ENCODE results near the gene IRX4.

The IRX4 gene

GRCh38 chr5:1897816-1898450 is 15.2 kb upstream of the IRX4 start:
- POLR2A ChIA-PET: no interaction called here
- TF ChIP-seq LEF1 (IDR thresholded peaks at IDR 0.05; ENCODE audit: borderline replicate concordance) (no peak), CTBP1 (IDR thresholded peaks at IDR 0.05; ENCODE audit: borderline replicate concordance) (no peak), SP1 (IDR thresholded peaks at IDR 0.05) (no peak), BHLHE40 (IDR thresholded peaks at IDR 0.05; ENCODE audit: borderline replicate concordance) (no peak), ARNT (IDR thresholded peaks at IDR 0.05) (no peak), PKNOX1 (IDR thresholded peaks at IDR 0.05) (no peak), NFRKB (IDR thresholded peaks at IDR 0.05) (no peak), FOXA1 (IDR thresholded peaks at IDR 0.05) (no peak), FOXK2 (IDR thresholded peaks at IDR 0.05) (no peak), L3MBTL2 (conservative IDR thresholded peaks at IDR 0.05) (no peak), SUZ12 (IDR thresholded peaks at IDR 0.05) (no peak), HDGF (IDR thresholded peaks at IDR 0.05; ENCODE audit: borderline replicate concordance) (no peak), TARDBP (IDR thresholded peaks at IDR 0.05) (no peak), FOXM1 (IDR thresholded peaks at IDR 0.05; ENCODE audit: borderline replicate concordance) (no peak), ZNF384 (IDR thresholded peaks at IDR 0.05) (no peak), ELF4 (IDR thresholded peaks at IDR 0.05) (no peak)
- CTCF ChIA-PET: no interaction called here
- DNase-seq (ENCODE audit: extremely low spot score): no peak

GRCh38 chr5:1897386-1897785 is 14.7 kb upstream of the IRX4 start:
- no peak for DNase-seq (ENCODE audit: extremely low spot score)
- TF ChIP-seq L3MBTL2 (conservative IDR thresholded peaks at IDR 0.05): no peak
- no peak for TF ChIP-seq HDGF (IDR thresholded peaks at IDR 0.05; ENCODE audit: borderline replicate concordance)
- TF ChIP-seq FOXA1 (IDR thresholded peaks at IDR 0.05): no peak
- no peak for TF ChIP-seq TARDBP (IDR thresholded peaks at IDR 0.05)
- no peak for TF ChIP-seq NFRKB (IDR thresholded peaks at IDR 0.05)
- no peak for TF ChIP-seq SUZ12 (IDR thresholded peaks at IDR 0.05)
- no peak for TF ChIP-seq PKNOX1 (IDR thresholded peaks at IDR 0.05)
- TF ChIP-seq SP1 (IDR thresholded peaks at IDR 0.05): no peak
- no peak for TF ChIP-seq BHLHE40 (IDR thresholded peaks at IDR 0.05; ENCODE audit: borderline replicate concordance)
- no peak for TF ChIP-seq ZNF384 (IDR thresholded peaks at IDR 0.05)
- TF ChIP-seq FOXK2 (IDR thresholded peaks at IDR 0.05): no peak
- no peak for TF ChIP-seq LEF1 (IDR thresholded peaks at IDR 0.05; ENCODE audit: borderline replicate concordance)
- no peak for TF ChIP-seq ARNT (IDR thresholded peaks at IDR 0.05)
- TF ChIP-seq CTBP1 (IDR thresholded peaks at IDR 0.05; ENCODE audit: borderline replicate concordance): no peak
- TF ChIP-seq ELF4 (IDR thresholded peaks at IDR 0.05): no peak
- POLR2A ChIA-PET: no interaction called here
- CTCF ChIA-PET: no interaction called here

- DNase-seq (ENCODE audit: extremely low spot score): no peak
- TF ChIP-seq FOXA1 (IDR thresholded peaks at IDR 0.05) (no peak), SP1 (IDR thresholded peaks at IDR 0.05) (no peak), ZNF384 (IDR thresholded peaks at IDR 0.05) (no peak), LEF1 (IDR thresholded peaks at IDR 0.05; ENCODE audit: borderline replicate concordance) (no peak), L3MBTL2 (conservative IDR thresholded peaks at IDR 0.05) (no peak), PKNOX1 (IDR thresholded peaks at IDR 0.05) (no peak), FOXM1 (IDR thresholded peaks at IDR 0.05; ENCODE audit: borderline replicate concordance) (no peak), HDGF (IDR thresholded peaks at IDR 0.05; ENCODE audit: borderline replicate concordance) (no peak), NFRKB (IDR thresholded peaks at IDR 0.05) (no peak), CTBP1 (IDR thresholded peaks at IDR 0.05; ENCODE audit: borderline replicate concordance) (no peak), ARNT (IDR thresholded peaks at IDR 0.05) (no peak), SUZ12 (IDR thresholded peaks at IDR 0.05) (no peak), BHLHE40 (IDR thresholded peaks at IDR 0.05; ENCODE audit: borderline replicate concordance) (no peak), FOXK2 (IDR thresholded peaks at IDR 0.05) (no peak), TARDBP (IDR thresholded peaks at IDR 0.05) (no peak), ELF4 (IDR thresholded peaks at IDR 0.05) (no peak)
- CTCF ChIA-PET: no interaction called here
- POLR2A ChIA-PET: no interaction called here
Measured at GRCh38 chr5:1896602-1897376, 14.1 kb upstream of the IRX4 start.

- no peak for TF ChIP-seq ZNF384 (IDR thresholded peaks at IDR 0.05)
- TF ChIP-seq ARNT (IDR thresholded peaks at IDR 0.05): no peak
- TF ChIP-seq ELF4 (IDR thresholded peaks at IDR 0.05): no peak
- TF ChIP-seq FOXK2 (IDR thresholded peaks at IDR 0.05): no peak
- TF ChIP-seq SP1 (IDR thresholded peaks at IDR 0.05): no peak
- no peak for TF ChIP-seq LEF1 (IDR thresholded peaks at IDR 0.05; ENCODE audit: borderline replicate concordance)
- no peak for TF ChIP-seq HDGF (IDR thresholded peaks at IDR 0.05; ENCODE audit: borderline replicate concordance)
- ChIA-PET POLR2A (no interaction called here), CTCF (no interaction called here)
- no peak for DNase-seq (ENCODE audit: extremely low spot score)
Measured at GRCh38 chr5:1895739-1896420, 13.2 kb upstream of the IRX4 start.

DNA sequence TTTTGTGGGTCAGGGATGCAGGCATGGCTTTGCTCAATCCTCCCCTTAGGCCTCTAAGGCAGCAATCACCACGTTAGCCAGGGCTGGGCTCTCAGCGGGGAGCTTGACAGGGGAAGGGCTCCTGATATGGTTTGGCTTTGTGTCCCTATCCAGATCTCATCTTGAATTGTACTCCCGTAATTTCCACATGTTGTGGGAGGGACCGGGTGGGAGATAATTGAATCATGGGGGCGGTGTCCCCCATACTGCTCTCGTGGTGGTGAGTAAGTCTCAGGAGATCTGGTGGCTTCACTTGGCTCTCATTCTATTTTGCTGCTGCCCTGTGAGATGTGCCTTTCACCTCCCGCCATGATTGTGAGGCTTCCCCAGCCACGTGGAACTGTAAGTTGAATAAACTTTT is 11.5 kb upstream of the IRX4 start:
- ChIA-PET POLR2A (interaction anchor here (1.2 kb wide), 1 partner anchor 93 kb away, joined by 3 read pairs; the partner anchor contains the start of gene NDUFS6), CTCF (no interaction called here)
- no peak for DNase-seq (ENCODE audit: extremely low spot score)
- TF ChIP-seq PKNOX1 (IDR thresholded peaks at IDR 0.05): no peak
- no peak for TF ChIP-seq HDGF (IDR thresholded peaks at IDR 0.05; ENCODE audit: borderline replicate concordance)
- no peak for TF ChIP-seq LEF1 (IDR thresholded peaks at IDR 0.05; ENCODE audit: borderline replicate concordance)
- no peak for TF ChIP-seq CTBP1 (IDR thresholded peaks at IDR 0.05; ENCODE audit: borderline replicate concordance)
- no peak for TF ChIP-seq ZNF384 (IDR thresholded peaks at IDR 0.05)
- TF ChIP-seq FOXK2 (IDR thresholded peaks at IDR 0.05): no peak
- TF ChIP-seq NFRKB (IDR thresholded peaks at IDR 0.05): no peak
- no peak for TF ChIP-seq ARNT (IDR thresholded peaks at IDR 0.05)
- no peak for TF ChIP-seq FOXM1 (IDR thresholded peaks at IDR 0.05; ENCODE audit: borderline replicate concordance)
- no peak for TF ChIP-seq SP1 (IDR thresholded peaks at IDR 0.05)
- TF ChIP-seq BHLHE40 (IDR thresholded peaks at IDR 0.05; ENCODE audit: borderline replicate concordance): no peak
- TF ChIP-seq FOXA1 (IDR thresholded peaks at IDR 0.05): no peak
- TF ChIP-seq SUZ12 (IDR thresholded peaks at IDR 0.05): no peak
- TF ChIP-seq ELF4 (IDR thresholded peaks at IDR 0.05): no peak
- no peak for TF ChIP-seq TARDBP (IDR thresholded peaks at IDR 0.05)
- TF ChIP-seq L3MBTL2 (conservative IDR thresholded peaks at IDR 0.05): no peak
